K562 (cell line): ENCODE results near the gene WDR64. TPM values are rescaled to one million over a fixed set of nuclear protein-coding genes. Genes with fewer than 3 reads are reported as not detected.

Source experiments
- ARID3B ChIP-seq: fragments of 250-450 bp; sonication (Bioruptor Pico); IDR thresholded peaks from 2 replicates; pipeline ENCODE4 v1.4.0; 2020; ENCODE audit warnings: borderline replicate concordance
- BCOR ChIP-seq: fragments of 450-650 bp; IDR thresholded peaks from 2 replicates; pipeline ENCODE4 v1.6.1; 2016
- CLOCK ChIP-seq: fragments of 250-450 bp; sonication (Bioruptor Pico); IDR thresholded peaks from 2 replicates; pipeline ENCODE4 v1.4.0; 2020; ENCODE audit warnings: mild to moderate bottlenecking, moderate library complexity, borderline replicate concordance
- EP400 ChIP-seq: fragments of 450-650 bp; IDR thresholded peaks from 2 replicates; pipeline ENCODE4 v1.6.1; 2017; ENCODE audit warnings: antibody characterized with exemption, mild to moderate bottlenecking, moderate library complexity
- ETV1 ChIP-seq: fragments of 450-650 bp; conservative IDR thresholded peaks from 2 replicates; pipeline ENCODE4 v1.6.1; 2016; ENCODE audit warnings: missing genetic modification characterization, control low read depth, low read depth, missing compliant biosample characterization
- HDGF ChIP-seq: fragments of 450-650 bp; IDR thresholded peaks from 2 replicates; pipeline ENCODE4 v1.6.1; 2016
- ID3 ChIP-seq, 2 experiments: fragments of 250-450 bp in 1 of 2; fragments of 450-650 bp in 1 of 2; sonication (Bioruptor Pico) in 1 of 2; IDR thresholded peaks; 2 replicates each; pipeline versions ENCODE4 v1.6.1 to v1.8.0; 2016 to 2021; ENCODE audit warnings: mild to moderate bottlenecking in 2 of 2, moderate library complexity in 2 of 2, missing compliant biosample characterization in 1 of 2, missing genetic modification characterization in 1 of 2
- MEF2D ChIP-seq: conservative IDR thresholded peaks from 2 replicates; pipeline ENCODE4 v1.6.1; 2016; ENCODE audit warnings: low read depth, missing genetic modification characterization, missing compliant biosample characterization
- NELFE ChIP-seq: IDR thresholded peaks from 2 replicates; pipeline ENCODE4 v1.6.1; 2011; ENCODE audit warnings: mild to moderate bottlenecking; ENCODE audit not compliant: insufficient read depth, insufficient read length
- POLR2B ChIP-seq: fragments of 450-650 bp; IDR thresholded peaks from 2 replicates; pipeline ENCODE4 v1.6.1; 2018; ENCODE audit warnings: low read depth; ENCODE audit not compliant: partially characterized antibody
- RBM17 ChIP-seq: fragments of 200-400 bp; formaldehyde crosslinking; IDR thresholded peaks from 2 replicates; pipeline ENCODE4 v1.6.1; 2017; ENCODE audit warnings: low read depth, mild to moderate bottlenecking, low read length, borderline replicate concordance
- RCOR1 ChIP-seq, 2 experiments: IDR thresholded peaks; 2 replicates each; pipeline ENCODE4 v1.6.1; 2012; ENCODE audit warnings: low read depth in 2 of 2, low read length in 2 of 2, borderline replicate concordance in 1 of 2, improper control_type of control experiment in 1 of 2
- RFX5 ChIP-seq: IDR thresholded peaks from 2 replicates; pipeline ENCODE4 v1.6.1; 2011; ENCODE audit warnings: low read depth, mild to moderate bottlenecking, improper control_type of control experiment, low read length
- RNF2 ChIP-seq: sonication (generic); IDR thresholded peaks from 2 replicates; pipeline ENCODE4 v1.6.1; 2016
- RNF219 ChIP-seq: fragments of 250-450 bp; sonication (Bioruptor Pico); IDR thresholded peaks from 2 replicates; pipeline ENCODE4 v1.5.0; 2022; ENCODE audit warnings: mild to moderate bottlenecking
- SAP30 ChIP-seq: fragments of 200-600 bp; sonication (generic); IDR thresholded peaks from 2 replicates; pipeline ENCODE4 v1.6.1; 2012; ENCODE audit warnings: borderline replicate concordance, low read depth, mild to moderate bottlenecking, moderate library complexity, low read length, control low read depth, inconsistent platforms; ENCODE audit not compliant: insufficient read depth, poor library complexity, severe bottlenecking
- ZHX1 ChIP-seq: fragments of 150-350 bp; conservative IDR thresholded peaks from 2 replicates; pipeline ENCODE4 v1.6.1; 2014; ENCODE audit warnings: low read length
- ZSCAN29 ChIP-seq: fragments of 450-650 bp; IDR thresholded peaks from 2 replicates; pipeline ENCODE4 v1.6.1; 2017
- polyA plus RNA-seq, 8 experiments: library from polyadenylated mRNA; depleted of rRNA in 4 of 8; stranded (reverse) in 5 of 8; unstranded in 3 of 8; fragments of >200 nt; fragmentation: Nextera tagmentation in 2 of 8; fragmentation: Illumina TruSeq in 1 of 8; extraction: Ambion mirVana in 2 of 8; extraction: Trizol in 1 of 8; gene quantifications; 2 replicates each; pipeline versions ENCODE4 v1.2.1 to v1.2.3, GENCODE V29; 2011 to 2014; ENCODE audit warnings: inconsistent platforms in 1 of 8, missing spikeins in 1 of 8
- total RNA-seq, 7 experiments: library from RNA; depleted of rRNA in 6 of 7; stranded (reverse); fragments of >200 nt in 6 of 7; fragmentation: Illumina TruSeq in 2 of 7; extraction: Trizol in 2 of 7; gene quantifications; 2 replicates each; pipeline versions ENCODE4 v1.2.1 to v1.2.3, GENCODE V29; 2011 to 2021; ENCODE audit warnings: low replicate concordance in 1 of 7

WDR64 gene
- total and polyA plus RNA-seq, 9 of the 15 experiments (the other 6 are each of a cell fraction or from before 2014, with no cell fraction given) = 0.06 to 0.29 (median 0.19) TPM; not detected in 5

- TF ChIP-seq RCOR1 (IDR thresholded peaks at IDR 0.05; ENCODE audit: borderline replicate concordance in 1 of 2, low read depth in 2 of 2, low read length in 2 of 2) (no peak), ETV1 (peak; percentile 70), RBM17 (no peak), BCOR (no peak), HDGF (no peak), SAP30 (peak; percentile 15), ARID3B (CRISPR knock-in tag) (no peak), ID3 (CRISPR knock-in tag; IDR thresholded peaks at IDR 0.05) (no peak), ID3 (tag; IDR thresholded peaks at IDR 0.05) (peak; percentile 62), ZSCAN29 (no peak), RNF219 (CRISPR knock-in tag) (no peak), POLR2B (no peak), EP400 (0 out of 2 replicates have a peak, but pooled peaks have one; percentile 16), CLOCK (CRISPR knock-in tag) (no peak), NELFE (peak; percentile 53), ZHX1 (no peak), MEF2D (tag) (no peak), RFX5 (no peak), RNF2 (no peak)
Measured at GRCh38 chr1:241640149-241640866, 11.8 kb upstream of the WDR64 start, which contains the start of the genes CHML and OPN3 (continued).
